Measurements from ENCODE around the gene CFAP299.

CFAP299 gene

GRCh38 chr4:80709082-80709869 is 373.7 kb downstream of the CFAP299 start:
- no peak for TF ChIP-seq YY1 (IDR thresholded peaks at IDR 0.05; ENCODE audit: low read depth)
- no peak for TF ChIP-seq MAX (IDR thresholded peaks at IDR 0.05)

DNA sequence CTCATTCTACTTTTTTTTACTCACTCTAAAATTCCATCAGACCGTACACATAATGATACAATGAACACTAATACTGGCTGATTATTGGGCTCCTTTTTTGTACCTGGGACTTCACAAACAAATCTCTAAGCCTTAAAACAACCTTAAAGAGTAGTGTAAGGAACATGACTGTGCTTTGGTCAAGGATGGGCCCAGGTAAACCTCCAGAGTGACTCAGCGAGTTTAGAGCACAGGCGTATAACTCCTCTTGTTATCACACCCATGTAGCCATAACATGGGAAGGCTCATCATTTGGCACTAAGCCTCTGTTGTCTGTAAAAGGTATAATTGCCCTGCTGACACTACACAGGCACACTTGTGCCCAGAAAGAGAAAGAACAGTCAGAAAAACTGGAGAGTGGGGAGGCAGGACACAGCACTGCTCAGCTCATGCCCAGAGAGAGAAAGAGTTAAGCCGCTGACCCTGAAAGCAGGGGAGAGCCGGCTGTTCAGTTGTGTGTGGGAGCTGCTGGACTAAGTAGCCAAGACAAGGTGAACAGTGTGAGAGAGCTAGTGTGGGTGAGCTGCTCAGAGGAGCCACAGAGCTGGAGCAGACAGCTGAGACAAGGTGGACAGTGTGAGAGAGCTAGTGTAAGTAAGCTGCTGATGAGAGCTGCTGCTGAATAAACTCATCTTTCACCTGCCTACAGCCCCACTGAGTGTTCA is 375.4 kb downstream of the CFAP299 start:
- no peak for TF ChIP-seq EGR1 (IDR thresholded peaks at IDR 0.05)
- no peak for TF ChIP-seq TAF1 (IDR thresholded peaks at IDR 0.05; ENCODE audit: low read depth)
- no peak for TF ChIP-seq ZBTB7A (IDR thresholded peaks at IDR 0.05; ENCODE audit: low read depth)
- TF ChIP-seq MAX (IDR thresholded peaks at IDR 0.05), result no peak
- TF ChIP-seq, protein P1, sequence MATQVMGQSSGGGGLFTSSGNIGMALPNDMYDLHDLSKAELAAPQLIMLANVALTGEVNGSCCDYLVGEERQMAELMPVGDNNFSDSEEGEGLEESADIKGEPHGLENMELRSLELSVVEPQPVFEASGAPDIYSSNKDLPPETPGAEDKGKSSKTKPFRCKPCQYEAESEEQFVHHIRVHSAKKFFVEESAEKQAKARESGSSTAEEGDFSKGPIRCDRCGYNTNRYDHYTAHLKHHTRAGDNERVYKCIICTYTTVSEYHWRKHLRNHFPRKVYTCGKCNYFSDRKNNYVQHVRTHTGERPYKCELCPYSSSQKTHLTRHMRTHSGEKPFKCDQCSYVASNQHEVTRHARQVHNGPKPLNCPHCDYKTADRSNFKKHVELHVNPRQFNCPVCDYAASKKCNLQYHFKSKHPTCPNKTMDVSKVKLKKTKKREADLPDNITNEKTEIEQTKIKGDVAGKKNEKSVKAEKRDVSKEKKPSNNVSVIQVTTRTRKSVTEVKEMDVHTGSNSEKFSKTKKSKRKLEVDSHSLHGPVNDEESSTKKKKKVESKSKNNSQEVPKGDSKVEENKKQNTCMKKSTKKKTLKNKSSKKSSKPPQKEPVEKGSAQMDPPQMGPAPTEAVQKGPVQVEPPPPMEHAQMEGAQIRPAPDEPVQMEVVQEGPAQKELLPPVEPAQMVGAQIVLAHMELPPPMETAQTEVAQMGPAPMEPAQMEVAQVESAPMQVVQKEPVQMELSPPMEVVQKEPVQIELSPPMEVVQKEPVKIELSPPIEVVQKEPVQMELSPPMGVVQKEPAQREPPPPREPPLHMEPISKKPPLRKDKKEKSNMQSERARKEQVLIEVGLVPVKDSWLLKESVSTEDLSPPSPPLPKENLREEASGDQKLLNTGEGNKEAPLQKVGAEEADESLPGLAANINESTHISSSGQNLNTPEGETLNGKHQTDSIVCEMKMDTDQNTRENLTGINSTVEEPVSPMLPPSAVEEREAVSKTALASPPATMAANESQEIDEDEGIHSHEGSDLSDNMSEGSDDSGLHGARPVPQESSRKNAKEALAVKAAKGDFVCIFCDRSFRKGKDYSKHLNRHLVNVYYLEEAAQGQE (IDR thresholded peaks at IDR 0.05; ENCODE audit: low read depth), result no peak
- TF ChIP-seq CREB1 (IDR thresholded peaks at IDR 0.05; ENCODE audit: low read depth), result no peak
- TF ChIP-seq TEAD4 (IDR thresholded peaks at IDR 0.05), result no peak
- TF ChIP-seq FOXM1 (IDR thresholded peaks at IDR 0.05; ENCODE audit: borderline replicate concordance, low read depth), result no peak
- no peak for TF ChIP-seq EP300 (IDR thresholded peaks at IDR 0.05; ENCODE audit: borderline replicate concordance)
- TF ChIP-seq NFIC (IDR thresholded peaks at IDR 0.05), result no peak
- TF ChIP-seq RAD21 (IDR thresholded peaks at IDR 0.05; ENCODE audit: low read depth), result no peak

DNA sequence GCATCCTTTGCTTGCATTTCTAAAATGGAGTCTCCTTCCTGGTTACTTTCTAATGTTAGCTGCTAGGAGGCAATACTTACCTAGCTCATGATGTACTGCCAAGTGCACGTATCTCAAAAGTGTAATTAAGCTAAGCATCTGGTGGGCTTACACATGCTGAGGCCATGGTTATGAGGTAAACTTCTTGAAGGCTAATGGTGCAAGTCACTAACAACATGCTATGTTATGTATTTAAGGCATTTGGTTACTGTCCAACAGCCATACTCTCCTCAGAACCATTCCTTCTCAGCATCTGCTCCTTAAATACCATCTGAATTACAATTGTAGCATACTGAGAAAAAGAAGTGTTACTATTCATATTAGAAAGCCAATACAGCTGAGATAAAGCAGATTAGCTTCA is 376.4 kb downstream of the CFAP299 start:
- TF ChIP-seq, protein P1 (IDR thresholded peaks at IDR 0.05; ENCODE audit: low read depth), result no peak
- no peak for TF ChIP-seq YY1 (IDR thresholded peaks at IDR 0.05; ENCODE audit: low read depth)
- no peak for TF ChIP-seq RAD21 (IDR thresholded peaks at IDR 0.05; ENCODE audit: low read depth)
- TF ChIP-seq TCF12 (IDR thresholded peaks at IDR 0.05; ENCODE audit: low read depth), result no peak
- no peak for TF ChIP-seq EP300 (IDR thresholded peaks at IDR 0.05; ENCODE audit: borderline replicate concordance)
- no peak for TF ChIP-seq MAX (IDR thresholded peaks at IDR 0.05)
- TF ChIP-seq NFIC (IDR thresholded peaks at IDR 0.05), result no peak
- TF ChIP-seq USF1 (IDR thresholded peaks at IDR 0.05), result no peak

- TF ChIP-seq CEBPB (IDR thresholded peaks at IDR 0.05) (no peak), TCF12 (IDR thresholded peaks at IDR 0.05; ENCODE audit: low read depth) (no peak), FOXM1 (IDR thresholded peaks at IDR 0.05; ENCODE audit: borderline replicate concordance, low read depth) (no peak), TEAD4 (IDR thresholded peaks at IDR 0.05) (no peak), YY1 (IDR thresholded peaks at IDR 0.05; ENCODE audit: low read depth) (no peak), EP300 (IDR thresholded peaks at IDR 0.05; ENCODE audit: borderline replicate concordance) (no peak), NFIC (IDR thresholded peaks at IDR 0.05) (no peak), EGR1 (IDR thresholded peaks at IDR 0.05) (no peak), USF1 (IDR thresholded peaks at IDR 0.05) (no peak), TAF1 (IDR thresholded peaks at IDR 0.05; ENCODE audit: low read depth) (no peak), ZBTB7A (IDR thresholded peaks at IDR 0.05; ENCODE audit: low read depth) (no peak), CREB1 (IDR thresholded peaks at IDR 0.05; ENCODE audit: low read depth) (no peak), RAD21 (IDR thresholded peaks at IDR 0.05; ENCODE audit: low read depth) (no peak), MAX (IDR thresholded peaks at IDR 0.05) (no peak)
- TF ChIP-seq, protein P1 (IDR thresholded peaks at IDR 0.05; ENCODE audit: low read depth), result no peak
These were observed 377.9 kb downstream of the CFAP299 start for GRCh38 chr4:80713409-80713808.

Data from Ishikawa (cell line).